Upper lobe of left lung (tissue), 6 donors: ENCODE data around the gene TIGD4. TPM values are rescaled to one million over a fixed set of nuclear protein-coding genes. Genes with fewer than 3 reads are reported as not detected.
A peak's percentile ranks its signal among the peaks of the same experiment; 100 is the strongest.
"Not testable (repeated sequence)": the region's sequence is repeated elsewhere in the genome, so short reads cannot be mapped to it uniquely, and the experiment has no call there.

ENCODE experiments used
- ATAC-seq, 2 donors: fragments of 200-7000 bp; cut with Tn5 transposase; one replicate each; pipeline ENCODE4 v1.9.1; 2022; ENCODE audit warnings: mild to moderate bottlenecking in 2 of 2, moderate library complexity in 2 of 2; ENCODE audit not compliant: low FRiP score in 2 of 2
- DNase-seq, 2 donors: peaks; one replicate each; pipeline ENCODE4 v3.0.0-alpha.2; 2019 to 2020
- H3K27ac ChIP-seq, 4 donors: fragments of 200-600 bp; sonication (generic); one replicate each; pipeline ENCODE4 v1.5.1; 2016 to 2019
- H3K27me3 ChIP-seq, 4 donors: fragments of 200-600 bp; sonication (generic); one replicate each; pipeline ENCODE4 v1.5.1; 2017 to 2019
- H3K36me3 ChIP-seq, 4 donors: fragments of 200-600 bp; sonication (generic); one replicate each; pipeline ENCODE4 v1.5.1; 2016 to 2019
- H3K4me1 ChIP-seq, 4 donors: fragments of 200-600 bp; sonication (generic); one replicate each; pipeline ENCODE4 v1.5.1; 2018 to 2019
- H3K4me3 ChIP-seq, 4 donors: fragments of 200-600 bp; sonication (generic); one replicate each; pipeline ENCODE4 v1.5.1; 2017 to 2019; ENCODE audit warnings: mild to moderate bottlenecking in 2 of 4, moderate library complexity in 1 of 4
- H3K9me3 ChIP-seq, 4 donors: fragments of 200-600 bp; sonication (generic); one replicate each; pipeline ENCODE4 v1.5.1; 2018 to 2019
- EP300 ChIP-seq, 4 donors: sonication (generic); formaldehyde crosslinking; IDR thresholded peaks; one replicate each; pipeline ENCODE4 v1.5.1; 2017; ENCODE audit warnings: antibody characterized with exemption in 4 of 4, control low read depth in 2 of 4
- POLR2A ChIP-seq, 4 donors: fragments of 450-650 bp; IDR thresholded peaks; one replicate each; pipeline ENCODE4 v1.5.1; 2016 to 2017; ENCODE audit warnings: antibody characterized with exemption in 4 of 4, mild to moderate bottlenecking in 2 of 4
- POLR2AphosphoS5 ChIP-seq, 2 donors: sonication (generic); formaldehyde crosslinking; IDR thresholded peaks; one replicate each; pipeline ENCODE4 v1.5.1; 2017; ENCODE audit warnings: antibody characterized with exemption in 2 of 2
- WGBS, 2 donors: methylation state at CpG; one replicate each; pipeline ENCODE4 v1.1.5; 2017 to 2018; 5-methylcytosine and 5-hydroxymethylcytosine counted together
- total RNA-seq, 6 donors: library from RNA; depleted of rRNA in 4 of 6; stranded (reverse); fragments of >200 nt in 4 of 6; gene quantifications; one replicate each; pipeline versions ENCODE4 v1.1.0 to v1.2.1, GENCODE V29; 2016 to 2021
- TF ChIP-seq, protein P1 (sequence below), 6 experiments: fragments of 450-650 bp in 4 of 6; fragments of 200-600 bp in 2 of 6; sonication (generic) in 2 of 6; IDR thresholded peaks; one replicate each; pipeline ENCODE4 v1.5.1; 2016 to 2019; ENCODE audit warnings: antibody characterized with exemption in 6 of 6
- donor health status: DM: no; HTN: no; CAD: no; lungs with moderate emphysema.
- donor health status: DM: no; HTN: yes; CAD: no; lungs with severe emphysema.

Gene TIGD4
- total RNA-seq, 6 donors from 2014 or later = 0.15 to 2.5 (median 0.67) TPM; not detected in 1

DNA sequence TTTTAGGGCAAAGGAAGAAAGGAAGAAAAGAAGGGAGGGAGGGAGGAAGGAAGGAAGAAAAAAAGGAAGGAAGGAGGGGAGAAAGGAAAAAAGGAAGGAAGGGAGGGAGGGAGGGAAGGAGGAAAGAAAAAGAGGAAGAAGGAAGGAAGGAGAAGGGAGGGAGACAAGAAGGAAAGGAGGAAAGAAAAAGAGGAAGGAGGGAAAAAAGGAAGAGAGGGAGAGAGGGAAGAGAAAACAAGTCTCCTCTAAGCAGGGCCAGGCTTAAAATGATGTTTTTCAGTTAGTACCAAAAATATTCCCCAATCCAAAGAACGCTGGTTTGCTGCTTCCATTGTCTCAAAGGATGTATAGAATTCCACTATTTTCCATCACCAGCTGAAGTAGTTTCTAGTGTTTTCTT lies 2.0 kb downstream of the TIGD4 start:
- Histone ChIP-seq H3K36me3 (no peaks in the 10 kb centered on the region), H3K4me3 (no peak overlapping the region), H3K27ac (no peak overlapping the region), H3K9me3 (no peaks in the 10 kb centered on the region), H3K27me3 (no peaks in the 10 kb centered on the region), H3K4me1 (peaks cover 20 to 32% (median 25%) of the 10 kb centered on the region in 4 donors)
- TF ChIP-seq POLR2A (IDR thresholded peaks at IDR 0.05) = no peak
- ATAC-seq (no peak), DNase-seq (no peak)
- WGBS, 2 donors = 94 to 96% methylated on average over 1 of the region's 1 CpG

DNA sequence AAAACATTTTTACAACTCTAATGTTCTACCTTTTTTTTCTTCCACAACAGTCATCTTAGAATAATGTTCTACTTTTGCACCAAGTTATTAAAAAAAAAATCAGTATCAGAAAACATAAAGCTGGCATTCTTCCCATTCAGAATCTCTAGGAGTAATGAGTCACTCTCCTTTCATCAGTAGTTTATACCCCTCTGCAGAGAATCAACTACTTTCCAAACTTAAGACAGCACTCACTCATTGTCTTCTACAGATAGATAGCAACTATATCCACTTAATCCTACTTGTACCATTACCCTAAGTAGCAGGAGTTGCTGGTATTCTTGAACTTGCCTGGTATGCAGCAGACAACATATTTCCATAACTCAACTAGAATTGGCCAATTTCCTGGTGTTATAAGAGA lies 3.2 kb downstream of the TIGD4 start:
- no peaks in the 10 kb centered on the region for H3K36me3 ChIP-seq
- no peak overlapping the region for H3K27ac ChIP-seq
- H3K4me1 ChIP-seq = peaks cover 10 to 21% (median 15%) of the 10 kb centered on the region in 4 donors
- no peaks in the 10 kb centered on the region for H3K9me3 ChIP-seq
- ATAC-seq (no peak), DNase-seq (no peak)
- H3K4me3 ChIP-seq = no peak overlapping the region
- H3K27me3 ChIP-seq = no peaks in the 10 kb centered on the region
- TF ChIP-seq EP300 (IDR thresholded peaks at IDR 0.05) (no peak), POLR2A (IDR thresholded peaks at IDR 0.05) (no peak), POLR2AphosphoS5 (IDR thresholded peaks at IDR 0.05) (no peak)
- TF ChIP-seq, protein P1, sequence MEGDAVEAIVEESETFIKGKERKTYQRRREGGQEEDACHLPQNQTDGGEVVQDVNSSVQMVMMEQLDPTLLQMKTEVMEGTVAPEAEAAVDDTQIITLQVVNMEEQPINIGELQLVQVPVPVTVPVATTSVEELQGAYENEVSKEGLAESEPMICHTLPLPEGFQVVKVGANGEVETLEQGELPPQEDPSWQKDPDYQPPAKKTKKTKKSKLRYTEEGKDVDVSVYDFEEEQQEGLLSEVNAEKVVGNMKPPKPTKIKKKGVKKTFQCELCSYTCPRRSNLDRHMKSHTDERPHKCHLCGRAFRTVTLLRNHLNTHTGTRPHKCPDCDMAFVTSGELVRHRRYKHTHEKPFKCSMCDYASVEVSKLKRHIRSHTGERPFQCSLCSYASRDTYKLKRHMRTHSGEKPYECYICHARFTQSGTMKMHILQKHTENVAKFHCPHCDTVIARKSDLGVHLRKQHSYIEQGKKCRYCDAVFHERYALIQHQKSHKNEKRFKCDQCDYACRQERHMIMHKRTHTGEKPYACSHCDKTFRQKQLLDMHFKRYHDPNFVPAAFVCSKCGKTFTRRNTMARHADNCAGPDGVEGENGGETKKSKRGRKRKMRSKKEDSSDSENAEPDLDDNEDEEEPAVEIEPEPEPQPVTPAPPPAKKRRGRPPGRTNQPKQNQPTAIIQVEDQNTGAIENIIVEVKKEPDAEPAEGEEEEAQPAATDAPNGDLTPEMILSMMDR (IDR thresholded peaks at IDR 0.05) = no peak

DNA sequence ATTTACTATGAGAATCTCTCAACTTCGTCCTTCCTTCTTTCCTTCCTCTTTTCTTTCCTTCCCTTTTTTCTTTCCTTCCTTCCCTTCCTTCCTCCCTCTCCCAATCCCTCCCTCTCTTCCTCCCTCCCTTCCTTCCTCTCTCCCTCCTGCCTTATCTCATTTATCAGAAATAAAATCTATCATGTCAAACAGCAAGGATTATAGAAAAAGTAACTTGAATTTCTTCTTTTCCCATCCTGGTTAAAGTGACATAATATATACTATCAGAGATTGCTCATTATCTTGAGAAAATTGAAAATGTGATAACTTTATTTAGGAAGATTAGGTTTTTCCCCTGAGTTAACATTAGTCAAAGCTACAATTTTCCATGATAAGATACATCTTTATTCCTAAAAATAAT lies 5.6 kb downstream of the TIGD4 start:
- WGBS, 2 donors = 40 to 43% methylated on average over 1 of the region's 1 CpG
- H3K4me1 ChIP-seq = peaks cover 0 to 10% (median 5%) of the 10 kb centered on the region in 4 donors

DNA sequence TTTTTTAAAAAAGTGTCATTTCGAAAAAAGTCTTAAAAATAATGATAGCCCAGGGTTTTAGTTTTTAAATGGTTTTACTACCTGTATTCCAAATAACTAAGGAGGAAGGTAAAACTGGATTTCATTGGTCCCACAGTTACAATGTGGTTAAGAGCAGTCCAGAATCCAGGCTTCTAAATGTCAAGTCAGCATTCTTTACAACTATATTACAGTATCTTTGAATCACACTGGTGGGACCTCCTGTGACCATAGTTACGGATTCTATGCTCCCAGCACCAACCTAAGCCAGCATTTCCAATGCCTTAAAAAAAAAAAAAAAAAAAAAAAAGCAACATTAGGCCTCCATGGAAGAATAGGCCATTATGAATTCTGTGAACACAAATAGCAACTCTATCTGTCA lies 6.2 kb downstream of the TIGD4 start:
- ATAC-seq (no peak), DNase-seq (no peak)
- Histone ChIP-seq H3K36me3 (no peaks in the 10 kb centered on the region), H3K27me3 (no peaks in the 10 kb centered on the region), H3K9me3 (no peaks in the 10 kb centered on the region), H3K4me3 (no peak overlapping the region), H3K27ac (no peak overlapping the region), H3K4me1 (peaks cover 0 to 4% (median under 1%) of the 10 kb centered on the region in 4 donors)
- WGBS, 2 donors = 93 to 95% methylated on average over 2 of the region's 2 CpGs
- TF ChIP-seq, protein P1 (IDR thresholded peaks at IDR 0.05) = no peak
- TF ChIP-seq POLR2AphosphoS5 (IDR thresholded peaks at IDR 0.05) (no peak), EP300 (IDR thresholded peaks at IDR 0.05) (no peak), POLR2A (IDR thresholded peaks at IDR 0.05) (no peak)

More for the DNA sequence above, 5.6 kb downstream of the TIGD4 start:
- no peak for ATAC-seq
- Histone ChIP-seq H3K36me3 (no peaks in the 10 kb centered on the region), H3K27ac (no peak overlapping the region), H3K4me3 (no peak overlapping the region), H3K27me3 (no peaks in the 10 kb centered on the region), H3K9me3 (no peaks in the 10 kb centered on the region)
- DNase-seq = no peak
- TF ChIP-seq, protein P1 (IDR thresholded peaks at IDR 0.05) = no peak
- TF ChIP-seq EP300 (IDR thresholded peaks at IDR 0.05) (no peak), POLR2AphosphoS5 (IDR thresholded peaks at IDR 0.05) (no peak), POLR2A (IDR thresholded peaks at IDR 0.05) (no peak)

DNA sequence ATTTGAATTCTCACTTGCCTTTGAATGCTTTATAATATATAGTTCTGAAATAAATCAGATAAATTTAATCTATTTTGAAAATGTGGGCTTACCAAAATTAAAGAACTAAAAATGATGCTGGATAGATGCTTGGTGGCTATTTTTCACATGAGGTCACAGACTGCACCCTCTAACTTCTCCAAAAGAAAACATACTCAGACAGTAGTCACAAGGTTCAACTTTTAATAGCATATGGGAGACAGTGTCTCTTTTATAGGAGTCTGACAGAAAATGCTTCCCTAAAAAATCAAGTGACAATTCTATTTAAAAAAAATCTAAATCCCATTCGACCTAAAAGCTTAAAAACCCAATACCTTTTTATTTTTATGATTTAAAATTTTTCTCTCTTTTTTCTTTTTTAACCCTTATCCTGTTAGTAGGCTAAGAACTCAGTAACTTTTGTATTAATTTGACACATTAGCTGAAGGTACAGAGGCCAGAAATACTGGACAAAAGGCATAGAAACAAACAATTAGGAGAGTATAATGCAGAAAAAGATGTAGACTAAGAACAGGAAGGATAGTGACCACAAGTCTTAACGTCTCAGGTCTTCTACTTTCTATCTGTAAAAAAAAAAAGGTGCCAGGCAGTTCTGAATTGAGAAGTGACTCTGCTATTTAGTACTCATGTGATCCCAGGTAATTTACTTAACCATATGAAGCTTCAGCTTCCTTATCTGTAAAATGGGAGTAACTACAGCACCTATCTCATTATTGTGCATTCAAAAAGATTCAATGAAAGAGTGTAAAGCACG lies 7.6 kb downstream of the TIGD4 start:
- ATAC-seq (no peak), DNase-seq (no peak)
- H3K27ac ChIP-seq = no peak overlapping the region
- WGBS, 2 donors = 55 to 71% methylated on average over 3 of the region's 3 CpGs
- no peaks in the 10 kb centered on the region for H3K4me1 ChIP-seq
- TF ChIP-seq POLR2A (IDR thresholded peaks at IDR 0.05) (no peak), POLR2AphosphoS5 (IDR thresholded peaks at IDR 0.05) (no peak), EP300 (IDR thresholded peaks at IDR 0.05) (no peak)
- TF ChIP-seq, protein P1 (IDR thresholded peaks at IDR 0.05) = no peak
- H3K9me3 ChIP-seq = no peaks in the 10 kb centered on the region
- no peaks in the 10 kb centered on the region for H3K27me3 ChIP-seq
- no peaks in the 10 kb centered on the region for H3K36me3 ChIP-seq
- H3K4me3 ChIP-seq = no peak overlapping the region

DNA sequence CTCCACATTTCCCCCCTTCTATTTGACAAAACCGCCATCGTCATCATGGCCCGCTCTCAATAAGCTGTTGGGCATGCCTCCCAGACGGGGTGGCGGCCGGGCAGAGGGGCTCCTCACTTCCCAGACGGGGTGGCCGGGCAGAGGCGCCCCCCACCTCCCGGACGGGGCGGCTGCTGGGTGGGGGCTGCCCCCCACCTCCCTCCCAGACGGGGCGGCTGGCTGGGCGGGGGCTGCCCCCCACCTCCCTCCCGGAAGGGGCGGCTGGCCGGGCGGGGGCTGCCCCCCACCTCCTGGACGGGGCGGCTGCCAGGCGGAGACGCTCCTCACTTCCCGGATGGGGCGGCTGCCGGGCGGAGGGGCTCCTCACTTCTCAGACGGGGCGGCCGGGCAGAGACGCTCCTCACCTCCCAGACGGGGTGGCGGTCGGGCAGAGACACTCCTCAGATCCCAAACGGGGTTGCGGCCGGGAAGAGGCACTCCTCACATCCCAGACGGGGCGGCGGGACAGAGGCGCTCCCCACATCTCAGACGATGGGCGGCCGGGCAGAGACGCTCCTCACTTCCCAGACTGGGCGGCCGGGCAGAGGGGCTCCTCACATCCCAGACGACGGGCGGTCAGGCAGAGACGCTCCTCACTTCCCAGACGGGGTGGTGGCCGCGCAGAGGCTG lies 14.3 kb downstream of the TIGD4 start:
- not testable (repeated sequence) for H3K4me1 ChIP-seq, H3K27ac ChIP-seq, H3K36me3 ChIP-seq, H3K27me3 ChIP-seq, H3K9me3 ChIP-seq, ATAC-seq, H3K4me3 ChIP-seq
- 92 to 96% methylated on average over 14 to 49 of the region's 54 CpGs for WGBS, 2 donors
- peak in 1 of 2 donors; percentile 56 for DNase-seq
